HAP-1 (cell line): ENCODE data around the gene THRAP3.
A peak's percentile ranks its signal among the peaks of the same experiment; 100 is the strongest.

Experiments
- DNase-seq, 2 experiments: peaks; one replicate each; pipeline ENCODE4 v3.0.0-alpha.2; 2016 to 2020; ENCODE audit warnings: low spot score in 2 of 2
- H3K27me3 ChIP-seq: fragments of 250-450 bp; sonication (Bioruptor Pico); 2 replicates; pipeline ENCODE4 v1.5.1; 2020; ENCODE audit warnings: low read depth, mild to moderate bottlenecking, moderate library complexity
- H3K36me3 ChIP-seq: fragments of 250-450 bp; sonication (Bioruptor Pico); replicated peaks from 2 replicates; pipeline ENCODE4 v1.5.1; 2020; ENCODE audit warnings: mild to moderate bottlenecking
- H3K4me1 ChIP-seq: fragments of 250-450 bp; sonication (Bioruptor Pico); 2 replicates; pipeline ENCODE4 v1.5.1; 2020; ENCODE audit warnings: mild to moderate bottlenecking
- H3K4me3 ChIP-seq: fragments of 250-450 bp; sonication (Bioruptor Pico); 2 replicates; pipeline ENCODE4 v1.5.1; 2020; ENCODE audit warnings: mild to moderate bottlenecking, moderate library complexity
- H3K9me3 ChIP-seq: fragments of 250-450 bp; sonication (Bioruptor Pico); 2 replicates; pipeline ENCODE4 v1.5.1; 2020; ENCODE audit warnings: mild to moderate bottlenecking, moderate library complexity
- in situ Hi-C: fragments of 300-500 bp; cut with MboI; formaldehyde crosslinking; loops from 3 replicates; pipeline ENCODE4 v1.14.3; 2020; ENCODE audit warnings: low sequenced_read_pairs, inconsistent platforms, mixed read lengths

Gene THRAP3

GRCh38 chr1:36284061-36284460, 59.8 kb downstream of the THRAP3 start:
- Histone ChIP-seq H3K36me3 (peaks cover 67% of the 10 kb centered on the region), H3K4me1 (no peaks in the 10 kb centered on the region), H3K27me3 (no peaks in the 10 kb centered on the region), H3K4me3 (no peak overlapping the region), H3K9me3 (no peaks in the 10 kb centered on the region)
- no peak for DNase-seq
- in situ Hi-C loops, result no loop called here

- Histone ChIP-seq H3K4me3 (no peak overlapping the region), H3K9me3 (no peaks in the 10 kb centered on the region), H3K27me3 (no peaks in the 10 kb centered on the region), H3K4me1 (no peaks in the 10 kb centered on the region), H3K36me3 (peaks cover 72% of the 10 kb centered on the region)
- in situ Hi-C loops, result no loop called here
- DNase-seq, result no peak
Observed at GRCh38 chr1:36284517-36284916, 60.3 kb downstream of the THRAP3 start.

- Histone ChIP-seq H3K9me3 (no peaks in the 10 kb centered on the region), H3K4me3 (no peak overlapping the region), H3K27me3 (no peaks in the 10 kb centered on the region), H3K36me3 (peaks cover 81% of the 10 kb centered on the region), H3K4me1 (no peaks in the 10 kb centered on the region)
- DNase-seq, result peak; percentile 72
- in situ Hi-C loops, result loop anchor here (5.0 kb wide), 2 partner anchors 133 to 178 kb away; no protein-coding TSS in a partner anchor
Observed at GRCh38 chr1:36285443-36286101, 61.3 kb downstream of the THRAP3 start.

- in situ Hi-C loops, result loop anchor here (5.0 kb wide), 2 partner anchors 135 to 180 kb away; no protein-coding TSS in a partner anchor
- Histone ChIP-seq H3K4me3 (no peak overlapping the region), H3K36me3 (peaks cover 92% of the 10 kb centered on the region), H3K4me1 (no peaks in the 10 kb centered on the region), H3K27me3 (no peaks in the 10 kb centered on the region), H3K9me3 (no peaks in the 10 kb centered on the region)
- no peak for DNase-seq
Observed at GRCh38 chr1:36286802-36287201, 62.6 kb downstream of the THRAP3 start.

- no peaks in the 10 kb centered on the region for H3K4me1 ChIP-seq
- peaks cover 92% of the 10 kb centered on the region for H3K36me3 ChIP-seq
- no peak overlapping the region for H3K4me3 ChIP-seq
- H3K27me3 ChIP-seq, result no peaks in the 10 kb centered on the region
- in situ Hi-C loops, result loop anchor here (5.0 kb wide), 2 partner anchors 135 to 180 kb away; no protein-coding TSS in a partner anchor
- DNase-seq, result no peak
- H3K9me3 ChIP-seq, result no peaks in the 10 kb centered on the region
Observed at GRCh38 chr1:36287595-36287994, 63.4 kb downstream of the THRAP3 start.

GRCh38 chr1:36295390-36295789, 71.1 kb downstream of the THRAP3 start:
- in situ Hi-C loops, result no loop called here
- Histone ChIP-seq H3K27me3 (no peaks in the 10 kb centered on the region), H3K4me3 (no peak overlapping the region), H3K4me1 (no peaks in the 10 kb centered on the region), H3K36me3 (peaks cover 84% of the 10 kb centered on the region), H3K9me3 (no peaks in the 10 kb centered on the region)
- no peak for DNase-seq

GRCh38 chr1:36297062-36297461, 72.8 kb downstream of the THRAP3 start:
- Histone ChIP-seq H3K4me3 (no peak overlapping the region), H3K36me3 (peaks cover 86% of the 10 kb centered on the region), H3K4me1 (no peaks in the 10 kb centered on the region), H3K9me3 (no peaks in the 10 kb centered on the region), H3K27me3 (no peaks in the 10 kb centered on the region)
- in situ Hi-C loops, result no loop called here
- DNase-seq, result no peak

GRCh38 chr1:36298640-36299039, 74.4 kb downstream of the THRAP3 start:
- DNase-seq, result no peak
- Histone ChIP-seq H3K36me3 (peaks cover 85% of the 10 kb centered on the region), H3K4me3 (no peak overlapping the region), H3K9me3 (no peaks in the 10 kb centered on the region), H3K27me3 (no peaks in the 10 kb centered on the region), H3K4me1 (no peaks in the 10 kb centered on the region)
- in situ Hi-C loops, result no loop called here

- Histone ChIP-seq H3K9me3 (no peaks in the 10 kb centered on the region), H3K27me3 (no peaks in the 10 kb centered on the region), H3K4me3 (no peak overlapping the region), H3K36me3 (peaks cover 76% of the 10 kb centered on the region), H3K4me1 (no peaks in the 10 kb centered on the region)
- DNase-seq, result no peak
- in situ Hi-C loops, result no loop called here
Observed at GRCh38 chr1:36300526-36300925, 76.3 kb downstream of the THRAP3 start.

GRCh38 chr1:36301220-36301619, 77.0 kb downstream of the THRAP3 start:
- Histone ChIP-seq H3K36me3 (peaks cover 72% of the 10 kb centered on the region), H3K27me3 (no peaks in the 10 kb centered on the region)
- in situ Hi-C loops, result no loop called here

GRCh38 chr1:36303244-36303643, 79.0 kb downstream of the THRAP3 start:
- H3K27me3 ChIP-seq, result no peaks in the 10 kb centered on the region
- H3K4me3 ChIP-seq, result no peak overlapping the region
- H3K9me3 ChIP-seq, result no peaks in the 10 kb centered on the region
- H3K4me1 ChIP-seq, result peaks cover 10% of the 10 kb centered on the region; the same call in 1 of the 2 replicates
- H3K36me3 ChIP-seq, result peaks cover 54% of the 10 kb centered on the region
- no peak for DNase-seq
- in situ Hi-C loops, result no loop called here

More at GRCh38 chr1:36301220-36301619, 77.0 kb downstream of the THRAP3 start:
- H3K4me3 ChIP-seq, result no peak overlapping the region
- peaks cover 2% of the 10 kb centered on the region; the same call in 1 of the 2 replicates for H3K4me1 ChIP-seq
- DNase-seq, result no peak
- H3K9me3 ChIP-seq, result no peaks in the 10 kb centered on the region

- no peaks in the 10 kb centered on the region for H3K9me3 ChIP-seq
- peaks cover 48% of the 10 kb centered on the region for H3K36me3 ChIP-seq
- DNase-seq, result no peak
- no peak overlapping the region for H3K4me3 ChIP-seq
- peaks cover 10% of the 10 kb centered on the region; the same call in 1 of the 2 replicates for H3K4me1 ChIP-seq
- H3K27me3 ChIP-seq, result no peaks in the 10 kb centered on the region
- in situ Hi-C loops, result no loop called here
Observed at GRCh38 chr1:36303650-36304360, 79.6 kb downstream of the THRAP3 start.

- no peak for DNase-seq
- Histone ChIP-seq H3K27me3 (no peaks in the 10 kb centered on the region), H3K4me3 (no peak overlapping the region), H3K36me3 (peaks cover 45% of the 10 kb centered on the region), H3K9me3 (no peaks in the 10 kb centered on the region), H3K4me1 (peaks cover 10% of the 10 kb centered on the region; the same call in 1 of the 2 replicates)
- in situ Hi-C loops, result no loop called here
Observed at GRCh38 chr1:36304521-36304920, 80.3 kb downstream of the THRAP3 start.
